Epithelial cell of prostate (primary cell): ENCODE results near the gene PLOD2.

Source experiments
- DNase-seq: peaks from one replicate; pipeline ENCODE4 v3.0.0-alpha.2; 2011; ENCODE audit warnings: low read depth, low spot score
- H3K27ac ChIP-seq: fragments of 450-650 bp; 2 replicates; pipeline ENCODE4 v1.5.1; 2017; ENCODE audit warnings: mild to moderate bottlenecking

PLOD2 gene

GRCh38 chr3:146104068-146104467 is 56.9 kb downstream of the PLOD2 start:
- H3K27ac ChIP-seq: no peak overlapping the region
- no peak for DNase-seq

- no peak overlapping the region for H3K27ac ChIP-seq
- no peak for DNase-seq
These were observed 58.1 kb downstream of the PLOD2 start for GRCh38 chr3:146102885-146103284.

- DNase-seq: no peak
- no peak overlapping the region for H3K27ac ChIP-seq
These were observed 59.4 kb downstream of the PLOD2 start for GRCh38 chr3:146101538-146101937.

DNA sequence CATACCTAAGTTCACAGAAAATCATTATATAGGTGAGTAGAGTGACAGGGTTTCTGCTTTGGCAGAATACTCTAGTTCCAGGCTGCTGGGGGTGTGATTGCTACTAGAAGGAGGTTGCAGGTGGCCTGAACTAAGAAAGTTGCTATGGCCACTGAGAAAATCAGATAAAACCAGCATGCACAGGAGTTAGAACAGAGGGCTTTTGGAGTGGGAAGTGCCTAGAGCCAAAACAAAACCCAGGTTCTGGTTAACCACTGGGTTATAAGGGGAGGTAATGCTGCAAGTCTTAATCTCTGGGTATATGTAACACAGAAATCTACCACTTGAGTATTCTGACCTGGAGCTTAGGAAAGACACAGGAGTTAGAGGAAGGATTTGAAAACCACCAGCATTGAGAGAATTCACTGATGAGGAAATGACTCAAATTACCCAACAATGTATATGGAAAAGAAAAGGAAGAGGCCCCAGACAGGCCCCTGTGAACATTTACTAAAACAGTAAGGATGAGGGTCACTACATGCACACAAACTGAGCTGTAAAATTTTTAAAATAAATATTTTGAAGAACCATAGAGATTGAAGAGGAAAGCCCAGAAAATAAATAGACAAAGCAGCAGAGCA is 60.0 kb downstream of the PLOD2 start:
- DNase-seq: no peak
- no peak overlapping the region for H3K27ac ChIP-seq

DNA sequence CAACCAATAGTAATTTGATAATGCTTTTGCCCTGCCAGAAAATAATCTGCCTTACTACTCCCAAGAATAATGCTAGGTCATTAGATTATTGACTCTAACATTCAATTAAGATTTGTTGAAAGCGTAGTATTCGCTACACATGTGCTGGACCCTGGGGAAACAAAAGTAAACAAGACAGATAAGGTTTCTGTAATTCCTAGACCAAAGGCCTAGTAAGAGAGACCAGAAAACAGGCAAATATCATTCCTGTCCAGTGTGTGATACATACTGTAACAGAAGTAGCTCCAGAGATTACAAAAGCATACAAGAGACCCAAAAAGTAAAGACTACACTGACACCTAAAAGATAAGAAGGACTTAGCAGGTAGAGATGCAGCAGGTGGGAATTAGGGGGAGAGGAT is 60.8 kb downstream of the PLOD2 start:
- no peak for DNase-seq
- H3K27ac ChIP-seq: no peak overlapping the region

- DNase-seq: no peak
- no peak overlapping the region for H3K27ac ChIP-seq
These were observed 61.7 kb downstream of the PLOD2 start for GRCh38 chr3:146099316-146099715.

GRCh38 chr3:146093896-146094295 is 67.1 kb downstream of the PLOD2 start:
- DNase-seq: no peak

DNA sequence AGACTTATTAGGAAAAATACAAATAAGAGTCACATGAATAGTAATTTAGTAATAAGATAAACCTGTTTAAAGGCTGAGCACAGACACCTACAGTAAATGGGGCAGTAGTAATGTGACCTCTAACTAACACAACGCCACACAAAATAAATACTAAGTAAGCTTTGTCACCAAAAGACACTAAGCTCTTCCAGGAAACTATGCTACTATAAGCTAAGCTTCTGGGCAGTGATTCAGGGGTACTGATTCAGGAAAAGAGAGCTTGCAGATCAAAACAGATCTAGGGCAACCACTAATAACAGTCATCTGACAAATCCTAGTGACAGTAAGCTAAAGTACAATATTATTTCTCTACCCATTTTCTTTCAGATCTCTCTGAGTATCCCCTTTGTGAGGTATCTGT is 68.8 kb downstream of the PLOD2 start:
- DNase-seq: no peak
- no peak overlapping the region for H3K27ac ChIP-seq

More at GRCh38 chr3:146093896-146094295, 67.1 kb downstream of the PLOD2 start:
- no peak overlapping the region for H3K27ac ChIP-seq

DNA sequence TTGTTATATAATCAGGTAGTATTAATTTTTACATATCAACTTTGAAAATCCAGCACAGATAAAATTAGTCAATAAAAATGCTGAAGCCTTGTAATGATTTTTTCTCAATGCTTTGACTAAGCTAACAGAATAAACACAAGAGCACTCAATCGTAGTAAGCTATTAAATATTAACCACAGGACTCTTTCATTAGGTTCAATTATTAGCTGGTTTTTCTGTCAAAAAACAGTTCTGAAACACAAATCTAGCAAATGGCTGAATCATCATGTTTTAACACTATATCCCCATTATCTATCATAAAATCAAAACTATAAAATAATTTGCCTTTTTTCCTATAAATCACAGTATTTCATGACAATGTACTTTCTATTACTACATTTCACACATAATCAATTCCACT is 69.6 kb downstream of the PLOD2 start:
- DNase-seq: no peak

DNA sequence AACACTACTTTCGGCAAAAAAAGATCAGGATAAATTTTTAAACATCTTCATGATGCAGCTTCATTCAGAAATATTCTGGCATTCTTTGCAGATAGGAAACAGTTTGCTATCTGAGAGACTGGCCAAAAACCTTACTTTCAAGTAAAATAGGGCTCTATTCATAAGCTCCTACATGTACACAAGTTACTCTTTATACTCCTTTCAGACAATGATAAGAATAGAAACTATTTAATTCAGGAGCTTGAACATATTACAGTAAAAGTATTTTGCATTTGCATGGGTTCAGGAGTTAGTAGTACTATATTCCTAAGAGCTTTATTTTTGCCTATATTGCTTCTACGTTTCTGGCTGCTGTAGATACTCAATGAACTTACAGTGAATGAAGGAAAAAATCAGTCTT is 70.5 kb downstream of the PLOD2 start:
- DNase-seq: no peak
- H3K27ac ChIP-seq: no peak overlapping the region

More for the DNA sequence above, 69.6 kb downstream of the PLOD2 start:
- no peak overlapping the region for H3K27ac ChIP-seq

DNA sequence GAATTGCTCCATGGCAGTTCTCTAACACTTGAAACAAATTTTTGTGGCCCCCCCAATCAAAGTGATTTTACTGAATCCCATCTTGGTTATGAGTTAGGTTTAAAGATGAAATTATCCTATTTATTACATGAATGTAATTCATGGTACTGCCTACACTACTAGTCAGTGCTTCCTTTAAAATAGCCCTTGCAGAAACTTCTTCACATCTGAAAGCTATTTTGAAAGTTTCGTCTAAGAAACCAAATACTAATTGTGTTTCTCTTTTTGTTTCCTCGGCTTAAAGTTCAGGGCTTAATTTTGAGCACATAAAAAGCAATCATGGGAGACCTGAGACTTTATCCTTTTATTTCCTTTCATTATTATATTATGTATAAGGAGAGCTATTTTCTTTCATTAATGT is 72.1 kb downstream of the PLOD2 start:
- no peak for DNase-seq
- no peak overlapping the region for H3K27ac ChIP-seq

DNA sequence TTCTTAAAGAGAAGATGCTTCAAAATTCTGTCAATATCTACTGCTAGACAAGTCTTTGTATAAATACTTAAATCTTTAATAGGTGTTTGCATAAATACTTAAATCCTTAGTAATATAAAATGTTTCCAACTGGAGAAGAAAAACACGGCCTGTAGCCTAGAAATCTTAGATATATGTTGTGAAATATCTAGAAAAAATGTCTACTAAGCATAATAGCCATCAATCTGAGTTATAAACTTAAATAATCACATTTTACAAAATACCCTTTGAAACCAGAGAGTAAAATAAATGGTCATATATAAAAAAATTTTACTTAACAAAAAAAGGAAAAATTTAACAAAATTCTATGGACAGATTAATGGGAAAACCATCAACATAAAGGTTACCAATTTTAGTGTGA is 73.9 kb downstream of the PLOD2 start:
- DNase-seq: no peak
- H3K27ac ChIP-seq: no peak overlapping the region

DNA sequence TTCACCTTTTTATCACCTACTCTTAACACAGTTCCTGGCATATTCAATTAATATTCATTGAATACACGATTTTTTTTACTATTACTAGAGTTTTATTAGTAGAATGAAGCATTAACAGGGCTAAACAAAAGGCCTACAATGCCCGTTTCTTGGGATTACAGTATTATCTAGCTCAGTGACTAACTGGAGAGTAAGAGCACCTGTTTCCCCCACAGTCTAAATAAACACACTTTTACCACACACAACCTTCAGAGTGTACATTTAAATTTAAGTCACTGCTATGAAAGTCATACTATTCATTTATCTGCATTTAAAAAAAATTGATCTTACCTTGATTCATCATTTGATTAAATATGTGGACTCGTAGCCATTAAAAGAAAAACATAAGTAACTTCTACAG is 74.8 kb downstream of the PLOD2 start:
- no peak for DNase-seq
- no peak overlapping the region for H3K27ac ChIP-seq

DNA sequence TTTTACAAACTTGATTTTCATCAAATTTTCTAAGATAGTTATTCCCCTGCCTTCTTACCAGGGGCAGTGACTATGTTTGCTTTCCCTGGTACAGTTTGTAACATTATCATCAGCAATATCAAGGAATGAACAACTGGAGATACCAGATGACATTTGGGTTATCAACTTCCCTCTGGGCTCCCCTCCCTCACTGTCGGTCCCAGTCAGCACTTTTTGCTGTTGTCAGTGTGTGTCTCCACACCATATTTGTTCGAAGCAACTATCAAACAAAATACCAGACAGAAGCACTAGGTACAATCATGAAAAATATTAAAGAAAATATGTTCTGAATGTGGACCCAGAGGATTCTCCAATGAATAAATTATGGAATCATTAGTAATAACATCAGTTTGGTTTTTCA is 75.3 kb downstream of the PLOD2 start:
- no peak overlapping the region for H3K27ac ChIP-seq
- DNase-seq: no peak

GRCh38 chr3:146080578-146080977 is 80.4 kb downstream of the PLOD2 start:
- H3K27ac ChIP-seq: no peak overlapping the region
- no peak for DNase-seq

GRCh38 chr3:146078031-146078430 is 83.0 kb downstream of the PLOD2 start:
- no peak for DNase-seq
- H3K27ac ChIP-seq: no peak overlapping the region

- no peak overlapping the region for H3K27ac ChIP-seq
- no peak for DNase-seq
These were observed 83.8 kb downstream of the PLOD2 start for GRCh38 chr3:146077181-146077580.

- no peak overlapping the region for H3K27ac ChIP-seq
- DNase-seq: no peak
These were observed 88.2 kb downstream of the PLOD2 start for GRCh38 chr3:146072824-146073223.

DNA sequence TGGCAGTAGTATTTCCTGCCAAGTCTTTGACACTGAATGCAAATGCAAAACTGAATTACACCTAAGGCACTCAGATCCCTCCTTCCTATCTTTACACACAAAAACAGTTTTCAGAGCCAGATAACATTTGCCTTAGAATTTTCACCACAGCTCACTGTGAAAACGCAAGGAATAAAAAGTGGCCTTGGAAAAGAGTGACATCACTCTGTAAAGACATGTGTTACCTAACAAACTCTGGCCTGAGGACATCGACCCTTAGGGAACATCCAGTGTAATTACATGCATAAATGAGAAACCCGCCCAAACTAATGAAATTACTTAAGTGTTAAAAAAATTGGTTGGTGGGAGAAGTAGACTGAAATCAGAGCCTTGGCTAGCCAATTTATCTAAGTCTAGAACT is 88.9 kb downstream of the PLOD2 start:
- no peak overlapping the region for H3K27ac ChIP-seq
- DNase-seq: no peak

GRCh38 chr3:146071632-146072031 is 89.4 kb downstream of the PLOD2 start:
- DNase-seq: no peak
- H3K27ac ChIP-seq: no peak overlapping the region

GRCh38 chr3:146067048-146067447 is 93.9 kb downstream of the PLOD2 start:
- DNase-seq: peak; percentile 10
- H3K27ac ChIP-seq: no peak overlapping the region

- no peak for DNase-seq
These were observed 95.4 kb downstream of the PLOD2 start for GRCh38 chr3:146065573-146066006.

GRCh38 chr3:146058241-146058640 is 102.7 kb downstream of the PLOD2 start:
- DNase-seq: no peak
- no peak overlapping the region for H3K27ac ChIP-seq

More at GRCh38 chr3:146065573-146066006, 95.4 kb downstream of the PLOD2 start:
- no peak overlapping the region for H3K27ac ChIP-seq
